GM18508 (cell line): ENCODE measurements around the gene CCDC167.
A peak's percentile ranks its signal among the peaks of the same experiment; 100 is the strongest.

ENCODE experiments used
- ATAC-seq: cut with Tn5 transposase; IDR thresholded peaks from one replicate; pipeline ENCODE4 v1.9.1; 2021; ENCODE audit warnings: moderate number of reproducible peaks; ENCODE audit not compliant: insufficient read depth, unreplicated experiment

The CCDC167 gene

GRCh38 chr6:37531026-37531425, 31.3 kb upstream of the CCDC167 start:
- no peak for ATAC-seq

DNA sequence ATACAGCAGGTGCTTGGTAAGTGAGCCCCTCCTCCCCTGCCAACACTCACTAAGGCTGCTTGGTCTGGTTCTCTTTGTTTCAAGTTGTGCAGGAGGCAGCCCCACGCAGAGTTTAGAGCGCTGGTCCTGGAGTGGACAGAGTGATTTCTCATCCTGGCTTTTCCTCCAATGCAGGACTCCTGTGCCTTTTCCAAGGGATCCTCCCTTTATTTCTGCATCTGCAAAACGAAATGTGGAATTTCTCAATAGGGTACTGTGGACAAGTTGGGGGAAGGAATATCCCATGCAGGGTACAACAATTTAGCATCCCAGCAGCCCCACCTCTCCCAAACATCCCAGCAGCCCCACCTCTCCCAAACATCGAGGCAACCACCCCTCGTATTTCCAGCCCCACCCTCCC, 30.6 kb upstream of the CCDC167 start:
- no peak for ATAC-seq

DNA sequence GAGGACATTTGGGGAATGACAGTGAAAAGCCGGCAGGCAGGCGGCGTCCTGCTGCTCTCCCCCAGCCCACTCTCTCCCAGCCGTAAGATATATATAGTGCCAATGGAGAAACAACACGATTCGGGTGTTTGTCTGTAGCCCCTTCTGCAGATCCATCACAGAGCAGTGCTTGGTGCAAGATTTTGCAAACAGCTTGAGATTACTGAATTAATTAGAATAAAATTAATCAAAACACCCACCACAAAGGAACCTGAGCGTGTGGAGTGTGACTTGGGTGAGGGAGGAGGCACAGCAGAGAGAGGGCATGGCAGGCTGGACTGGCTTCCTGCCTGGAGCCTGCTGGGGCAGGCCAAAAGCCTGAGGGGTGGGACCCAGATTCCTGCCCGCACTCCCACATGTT, 28.8 kb upstream of the CCDC167 start:
- ATAC-seq = no peak

- ATAC-seq = no peak
Observed at GRCh38 chr6:37525460-37526357, 26.0 kb upstream of the CCDC167 start.

DNA sequence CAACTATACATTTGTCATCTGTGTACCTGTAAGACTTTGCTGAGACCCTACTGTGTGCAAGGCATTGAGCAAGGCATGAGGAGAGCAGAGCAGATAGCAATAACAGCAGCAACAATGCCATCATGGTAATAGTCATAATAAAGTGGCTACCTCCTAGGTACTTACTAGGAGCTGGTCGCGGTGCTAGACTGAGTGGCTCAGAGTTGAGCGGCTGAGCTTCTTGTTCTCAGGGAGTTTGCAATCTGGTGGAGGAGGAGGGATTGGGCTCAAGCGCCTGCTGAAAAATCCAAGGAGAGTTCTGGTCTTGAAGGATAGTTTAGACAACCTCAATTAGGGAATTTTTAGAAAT, 25.3 kb upstream of the CCDC167 start:
- ATAC-seq = no peak

DNA sequence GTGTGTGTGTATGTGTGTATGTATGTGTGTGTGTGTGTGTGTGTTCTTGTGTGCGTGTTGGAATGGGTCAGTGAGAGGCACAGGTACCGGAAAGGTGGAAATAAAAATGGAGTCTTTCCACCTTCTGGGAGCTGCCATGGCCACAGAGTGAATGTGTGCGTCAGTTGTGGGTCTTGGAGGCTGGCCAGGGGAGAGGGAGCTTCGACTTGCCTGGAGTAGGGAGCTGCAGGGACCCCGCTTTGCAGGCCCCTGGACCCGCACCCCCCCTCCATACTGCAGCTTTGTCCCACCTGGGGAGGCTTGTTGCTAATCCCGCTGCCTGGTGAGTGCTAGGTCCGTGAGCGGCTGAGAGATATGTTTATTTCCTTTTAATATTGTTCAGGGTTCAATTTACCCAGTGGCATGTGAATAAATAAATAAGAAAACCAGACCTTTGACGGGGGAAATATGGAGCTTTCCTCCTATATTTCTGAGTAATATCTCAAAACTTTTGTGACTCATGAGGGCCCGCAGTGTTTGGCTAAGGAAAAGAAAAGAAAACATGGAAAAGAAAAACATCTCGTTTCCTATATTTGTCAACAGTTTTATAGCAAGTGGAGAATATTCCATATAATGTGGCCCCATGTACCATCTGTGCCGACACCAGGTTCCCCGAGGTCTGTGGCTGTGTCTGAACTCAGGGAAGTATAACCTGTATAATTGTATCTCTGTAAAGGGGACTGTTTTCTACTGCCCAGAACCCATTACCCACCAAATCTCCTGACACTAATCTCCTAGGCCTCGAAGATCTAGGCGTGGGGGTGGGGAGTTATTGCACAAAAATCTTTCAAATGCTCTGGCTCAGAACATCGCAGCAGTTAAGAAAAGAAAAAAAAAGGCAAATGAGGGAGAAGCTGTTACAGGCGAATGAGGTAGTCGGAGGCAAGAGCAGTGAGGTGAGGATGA, 24.6 kb upstream of the CCDC167 start:
- no peak for ATAC-seq

GRCh38 chr6:37523412-37523811, 23.7 kb upstream of the CCDC167 start:
- ATAC-seq = no peak

DNA sequence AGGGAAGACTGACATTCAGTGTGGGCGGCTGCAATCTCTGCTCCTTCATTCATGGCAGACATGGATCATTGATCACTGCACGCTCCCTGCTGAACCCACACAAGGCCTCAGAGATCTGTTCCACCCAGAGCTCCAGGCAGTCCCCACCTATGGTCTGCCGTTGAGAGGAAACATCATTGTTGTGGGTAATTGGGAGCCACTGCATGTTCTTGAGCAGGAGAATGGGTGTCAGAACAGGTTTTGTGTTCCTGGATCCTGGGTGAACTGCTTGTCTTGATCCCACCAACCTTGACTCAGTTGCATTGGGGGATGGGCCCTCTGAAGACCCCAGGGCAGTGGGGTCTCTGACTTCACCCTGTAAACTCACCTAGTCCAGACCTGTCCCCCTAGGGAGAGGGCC, 23.1 kb upstream of the CCDC167 start:
- ATAC-seq = no peak

GRCh38 chr6:37521674-37522073, 22.0 kb upstream of the CCDC167 start:
- no peak for ATAC-seq

- no peak for ATAC-seq
Observed at GRCh38 chr6:37520926-37521325, 21.2 kb upstream of the CCDC167 start.

GRCh38 chr6:37519461-37519860, 19.8 kb upstream of the CCDC167 start:
- no peak for ATAC-seq

GRCh38 chr6:37518116-37518515, 18.4 kb upstream of the CCDC167 start:
- no peak for ATAC-seq

DNA sequence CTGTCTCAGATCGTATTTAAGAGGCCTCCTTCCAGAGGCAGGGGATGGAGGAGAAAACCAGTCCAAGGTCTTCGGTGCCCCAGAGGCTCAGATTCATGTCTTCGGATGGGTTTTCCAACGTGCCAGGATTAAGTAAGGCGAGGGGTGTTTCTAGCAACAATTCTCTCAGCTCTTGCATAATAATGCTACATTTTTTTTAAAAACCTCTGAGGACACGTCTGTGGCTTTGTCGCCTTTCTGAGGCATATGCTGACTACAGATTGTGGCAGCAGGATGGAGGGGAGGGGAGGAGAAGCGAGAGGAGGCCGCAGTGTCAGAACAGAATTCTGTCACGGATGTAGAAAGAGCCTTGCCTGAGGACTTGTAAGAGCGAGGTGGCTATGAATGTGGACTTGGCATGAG, 17.7 kb upstream of the CCDC167 start:
- no peak for ATAC-seq

DNA sequence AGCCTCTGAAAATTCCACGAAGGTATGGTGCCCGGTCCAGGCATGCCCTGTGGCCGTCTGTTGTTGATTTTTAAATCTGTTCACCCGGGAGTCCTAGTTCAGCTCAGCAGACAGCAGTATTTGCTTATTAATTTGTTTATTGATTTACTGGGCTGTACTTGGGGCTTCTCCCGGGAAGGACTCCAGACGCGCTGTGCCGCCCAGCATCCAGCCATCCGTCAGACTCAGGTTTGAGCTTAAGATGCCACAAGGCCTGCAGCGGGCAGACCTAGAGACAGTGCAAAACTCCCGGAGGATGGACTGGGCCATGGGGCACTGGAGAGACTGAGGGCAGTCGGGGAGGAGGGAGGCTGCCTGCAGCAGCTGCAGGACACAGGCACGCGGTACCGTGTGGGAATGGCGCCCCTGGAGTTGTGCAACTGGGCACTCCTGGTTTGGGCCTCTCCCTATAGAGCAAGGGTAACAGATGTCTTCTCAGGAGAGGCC, 17.3 kb upstream of the CCDC167 start:
- ATAC-seq = no peak

DNA sequence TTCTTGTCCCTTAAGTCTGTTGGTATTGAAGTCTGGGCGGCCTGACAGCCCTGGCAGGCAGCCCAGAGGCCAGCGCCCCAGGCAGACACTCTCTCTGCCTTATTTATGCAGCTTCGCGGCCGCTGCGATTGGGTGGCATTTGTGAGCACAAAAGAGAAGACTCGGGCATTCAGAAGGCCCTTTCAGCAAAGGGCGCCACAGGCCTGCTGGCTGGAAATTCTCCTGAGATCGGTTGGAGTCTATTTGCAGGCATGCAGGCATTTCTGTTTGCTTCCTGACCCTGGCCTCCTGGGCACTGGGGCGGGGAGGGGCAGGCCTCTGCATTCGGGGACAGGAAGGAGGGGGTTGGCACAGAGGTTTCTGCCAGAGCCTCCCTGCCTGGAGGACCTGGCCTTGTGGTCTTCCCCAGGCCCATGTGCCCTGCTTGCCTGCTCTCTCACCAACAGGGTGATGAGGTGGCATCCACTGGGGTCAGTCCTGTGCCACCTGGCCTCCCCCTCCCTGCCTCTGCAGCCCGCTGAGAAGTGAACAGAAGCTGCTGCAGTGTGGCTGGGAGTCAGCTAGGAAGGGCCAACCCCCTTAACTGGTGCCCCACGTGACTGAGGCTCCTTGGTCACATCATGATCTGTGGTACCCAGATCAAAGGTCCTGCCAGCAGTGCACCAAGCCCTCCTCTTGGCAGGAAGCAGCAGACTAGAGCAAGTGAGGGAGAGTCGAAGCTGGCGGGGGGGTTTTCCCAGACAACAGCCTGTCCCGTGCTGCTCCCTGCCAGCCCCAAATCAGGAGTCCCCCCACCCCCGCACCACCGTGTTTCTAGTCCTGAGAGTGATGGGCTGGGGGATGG, 16.6 kb upstream of the CCDC167 start:
- peak; percentile 71 for ATAC-seq

- no peak for ATAC-seq
Observed at GRCh38 chr6:37515712-37516075, 16.0 kb upstream of the CCDC167 start.

GRCh38 chr6:37514837-37515236, 15.1 kb upstream of the CCDC167 start:
- no peak for ATAC-seq

- ATAC-seq = no peak
Observed at GRCh38 chr6:37514321-37514771, 14.7 kb upstream of the CCDC167 start.

DNA sequence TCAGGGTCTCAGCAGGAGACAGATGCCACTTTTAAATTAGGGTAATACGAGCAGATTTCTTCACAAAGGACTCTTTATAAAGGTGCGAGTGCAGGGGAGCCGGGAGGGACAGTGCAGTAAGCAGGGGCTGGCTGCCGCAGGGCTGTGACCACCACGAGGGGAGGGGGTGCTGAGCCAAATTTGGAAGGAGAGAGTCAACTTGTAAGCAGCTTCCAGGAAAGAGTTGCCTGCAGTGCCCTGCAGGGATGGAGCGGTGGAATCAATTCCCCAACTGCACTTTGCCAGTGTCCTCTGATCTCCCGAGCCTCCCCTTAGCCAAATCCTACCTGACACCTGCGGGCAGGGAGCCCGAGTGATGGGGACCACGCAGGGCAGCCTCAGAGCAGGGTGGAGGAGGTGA, 13.9 kb upstream of the CCDC167 start:
- no peak for ATAC-seq

GRCh38 chr6:37513155-37513554, 13.5 kb upstream of the CCDC167 start:
- ATAC-seq = no peak
